GM10266 (cell line): ENCODE data around the gene ERI3.
"Not testable (repeated sequence)": the region's sequence is repeated elsewhere in the genome, so short reads cannot be mapped to it uniquely, and the experiment has no call there.

Experiments used
- DNase-seq: peaks from one replicate; pipeline ENCODE4 v3.0.0; 2012; ENCODE audit errors: extremely low spot score
- CTCF ChIP-seq: IDR thresholded peaks from 2 replicates; pipeline ENCODE4 v1.5.1; 2012; ENCODE audit warnings: mild to moderate bottlenecking, low read depth; ENCODE audit not compliant: control insufficient read depth, insufficient read depth; ENCODE audit errors: missing control alignments

Gene ERI3

GRCh38 chr1:44210595-44210994 lies 144.5 kb downstream of the ERI3 start:
- no peak for TF ChIP-seq CTCF
- DNase-seq: no peak

- TF ChIP-seq CTCF: no peak
- no peak for DNase-seq
These were observed 146.8 kb downstream of the ERI3 start for GRCh38 chr1:44208226-44208625.

GRCh38 chr1:44206545-44206944 lies 148.5 kb downstream of the ERI3 start:
- not testable (repeated sequence) for DNase-seq

GRCh38 chr1:44200336-44200735 lies 154.7 kb downstream of the ERI3 start:
- no peak for TF ChIP-seq CTCF
- DNase-seq: no peak

GRCh38 chr1:44174630-44175029 lies 180.4 kb downstream of the ERI3 start:
- no peak for TF ChIP-seq CTCF
- DNase-seq: no peak
